SK-N-SH treated with all-trans-retinoic acid at 6 μM for 48 hours (cell line): ENCODE data around the gene MED13.
"Not testable (repeated sequence)": the region's sequence is repeated elsewhere in the genome, so short reads cannot be mapped to it uniquely, and the experiment has no call there.

Experiments
- ATAC-seq: fragments of 200-7000 bp; cut with Tn5 transposase; 3 replicates; pipeline ENCODE4 v1.9.1; 2020; ENCODE audit warnings: mild to moderate bottlenecking, moderate library complexity
- ARNTL ChIP-seq: fragments of 450-650 bp; formaldehyde crosslinking; IDR thresholded peaks from 2 replicates; pipeline ENCODE4 v1.5.0; 2020; ENCODE audit warnings: low read depth, mild to moderate bottlenecking, moderate library complexity, borderline replicate concordance
- BACH2 ChIP-seq: fragments of 250-450 bp; sonication (Bioruptor Pico); IDR thresholded peaks from 2 replicates; pipeline ENCODE4 v1.9.0; 2021; ENCODE audit warnings: mild to moderate bottlenecking, borderline replicate concordance
- CREB5 ChIP-seq: fragments of 250-450 bp; sonication (Bioruptor Pico); IDR thresholded peaks from 2 replicates; pipeline ENCODE4 v1.5.1; 2020; ENCODE audit warnings: low read depth, mild to moderate bottlenecking, moderate library complexity
- CSDC2 ChIP-seq: fragments of 250-450 bp; sonication (Bioruptor Pico); IDR thresholded peaks from 2 replicates; pipeline ENCODE4 v1.5.0; 2020; ENCODE audit warnings: mild to moderate bottlenecking, moderate library complexity
- ESRRG ChIP-seq: fragments of 250-450 bp; sonication (Bioruptor Pico); IDR thresholded peaks from 2 replicates; pipeline ENCODE4 v1.6.1; 2021; ENCODE audit warnings: mild to moderate bottlenecking
- GLIS3 ChIP-seq: fragments of 250-450 bp; sonication (Bioruptor Pico); IDR thresholded peaks from 2 replicates; pipeline ENCODE4 v1.5.0; 2020; ENCODE audit warnings: mild to moderate bottlenecking, moderate library complexity
- ISL1 ChIP-seq: fragments of 250-450 bp; sonication (Bioruptor Pico); IDR thresholded peaks from 2 replicates; pipeline ENCODE4 v2.1.2; 2022; ENCODE audit warnings: mild to moderate bottlenecking, moderate library complexity
- OSR1 ChIP-seq: fragments of 250-450 bp; sonication (Bioruptor Pico); IDR thresholded peaks from 2 replicates; pipeline ENCODE4 v1.8.0; 2022; ENCODE audit warnings: moderate library complexity, mild to moderate bottlenecking, inconsistent platforms
- PATZ1 ChIP-seq: fragments of 250-450 bp; sonication (Bioruptor Pico); IDR thresholded peaks from 2 replicates; pipeline ENCODE4 v1.8.0; 2020; ENCODE audit warnings: mild to moderate bottlenecking, moderate library complexity, borderline replicate concordance
- POU6F1 ChIP-seq: fragments of 250-450 bp; sonication (Bioruptor Pico); IDR thresholded peaks from 2 replicates; pipeline ENCODE4 v1.8.0; 2021; ENCODE audit warnings: low read depth, mild to moderate bottlenecking, moderate library complexity, borderline replicate concordance
- PPARA ChIP-seq: fragments of 250-450 bp; sonication (Bioruptor Pico); IDR thresholded peaks from 2 replicates; pipeline ENCODE4 v1.5.0; 2020; ENCODE audit warnings: mild to moderate bottlenecking, borderline replicate concordance
- RARB ChIP-seq: fragments of 250-450 bp; sonication (Bioruptor Pico); IDR thresholded peaks from 2 replicates; pipeline ENCODE4 v1.8.0; 2021; ENCODE audit warnings: mild to moderate bottlenecking, moderate library complexity
- SNAI2 ChIP-seq: fragments of 250-450 bp; sonication (Bioruptor Pico); IDR thresholded peaks from 2 replicates; pipeline ENCODE4 v1.5.0; 2020; ENCODE audit warnings: mild to moderate bottlenecking, moderate library complexity
- TCF4 ChIP-seq: fragments of 250-450 bp; sonication (Bioruptor Pico); IDR thresholded peaks from 2 replicates; pipeline ENCODE4 v1.8.0; 2021; ENCODE audit warnings: mild to moderate bottlenecking, moderate library complexity, borderline replicate concordance
- TSHZ2 ChIP-seq: fragments of 250-450 bp; sonication (Bioruptor Pico); IDR thresholded peaks from 2 replicates; pipeline ENCODE4 v1.5.0; 2020; ENCODE audit warnings: mild to moderate bottlenecking, moderate library complexity
- ZC3H10 ChIP-seq: fragments of 250-450 bp; sonication (Bioruptor Pico); IDR thresholded peaks from 2 replicates; pipeline ENCODE4 v1.5.1; 2021; ENCODE audit warnings: mild to moderate bottlenecking, moderate library complexity
- ZFP3 ChIP-seq: fragments of 250-450 bp; sonication (Bioruptor Pico); IDR thresholded peaks from 2 replicates; pipeline ENCODE4 v1.5.0; 2020; ENCODE audit warnings: mild to moderate bottlenecking, moderate library complexity
- ZFP30 ChIP-seq: fragments of 450-650 bp; formaldehyde crosslinking; IDR thresholded peaks from 2 replicates; pipeline ENCODE4 v1.5.0; 2022; ENCODE audit warnings: mild to moderate bottlenecking, moderate library complexity
- ZNF70 ChIP-seq: fragments of 450-650 bp; formaldehyde crosslinking; IDR thresholded peaks from 2 replicates; pipeline ENCODE4 v1.5.0; 2020; ENCODE audit warnings: mild to moderate bottlenecking, moderate library complexity

The MED13 gene

GRCh38 chr17:61927208-61928100, 137.6 kb downstream of the MED13 start, which contains the start of gene INTS2:
TSS of gene INTS2 (minus strand) at chr17:61927982. CDS start at chr17:61926644, 1,338 bp downstream.
- peak; percentile 88 for ATAC-seq
- 0 out of 2 replicates have a peak, but pooled peaks have one; percentile 73 for TF ChIP-seq GLIS3 (CRISPR knock-in tag)
- peak; percentile 79; the same call in 1 of the 2 replicates for TF ChIP-seq ZFP3 (CRISPR knock-in tag)
- TF ChIP-seq ESRRG, result peak; percentile 22; the same call in 1 of the 2 replicates
- TF ChIP-seq TCF4 (CRISPR knock-in tag), result 0 out of 2 replicates have a peak, but pooled peaks have one; percentile 10
- peak; percentile 88; the same call in 1 of the 2 replicates for TF ChIP-seq CSDC2 (CRISPR knock-in tag)
- no peak for TF ChIP-seq OSR1 (CRISPR knock-in tag)
- TF ChIP-seq POU6F1 (CRISPR knock-in tag), result peak; percentile 83; the same call in 1 of the 2 replicates
- no peak for TF ChIP-seq ZFP30 (CRISPR knock-in tag)
- TF ChIP-seq PATZ1, result peak; percentile 78; the same call in 1 of the 2 replicates

GRCh38 chr17:61926826-61927207, 138.3 kb downstream of the MED13 start:
- no peak; the same call in 1 of the 3 replicates for ATAC-seq
- TF ChIP-seq ISL1 (CRISPR knock-in tag) (no peak), TSHZ2 (CRISPR knock-in tag) (no peak), SNAI2 (CRISPR knock-in tag) (no peak), PPARA (CRISPR knock-in tag) (no peak), ZFP30 (CRISPR knock-in tag) (no peak), POU6F1 (CRISPR knock-in tag) (no peak), ARNTL (CRISPR knock-in tag) (no peak), BACH2 (CRISPR knock-in tag) (no peak), TCF4 (CRISPR knock-in tag) (no peak), OSR1 (CRISPR knock-in tag) (no peak), RARB (CRISPR knock-in tag) (no peak), ESRRG (no peak), CREB5 (CRISPR knock-in tag) (no peak), ZC3H10 (no peak), ZNF70 (CRISPR knock-in tag) (no peak)

- ATAC-seq, result not testable (repeated sequence)
Measured at GRCh38 chr17:61915162-61915561, 149.9 kb downstream of the MED13 start.
